Glutamatergic neuron (in vitro differentiated cells): Measurements from ENCODE around the gene LRRN2. TPM values are rescaled to one million over a fixed set of nuclear protein-coding genes. Genes with fewer than 3 reads are reported as not detected.

ENCODE experiments used
- DNase-seq: peaks from one replicate; pipeline ENCODE4 v3.0.0; 2022
- H3K27ac Mint-ChIP-seq: one replicate; pipeline ENCODE4 v1.8.0; 2020; ENCODE audit warnings: mild to moderate bottlenecking, mixed read lengths, inconsistent platforms; ENCODE audit not compliant: unreplicated experiment
- H3K27me3 Mint-ChIP-seq: one replicate; pipeline ENCODE4 v1.8.0; 2020; ENCODE audit warnings: mild to moderate bottlenecking, moderate library complexity, mixed read lengths, inconsistent platforms; ENCODE audit not compliant: unreplicated experiment
- H3K36me3 Mint-ChIP-seq: one replicate; pipeline ENCODE4 v1.8.0; 2020; ENCODE audit warnings: mild to moderate bottlenecking, mixed read lengths, inconsistent platforms; ENCODE audit not compliant: unreplicated experiment
- H3K4me1 Mint-ChIP-seq: one replicate; pipeline ENCODE4 v1.8.0; 2020; ENCODE audit warnings: mild to moderate bottlenecking, low read depth, mixed read lengths, inconsistent platforms; ENCODE audit not compliant: unreplicated experiment
- H3K4me3 Mint-ChIP-seq: one replicate; pipeline ENCODE4 v1.8.0; 2020; ENCODE audit warnings: mild to moderate bottlenecking, mixed read lengths, inconsistent platforms; ENCODE audit not compliant: unreplicated experiment
- H3K9me3 Mint-ChIP-seq: one replicate; pipeline ENCODE4 v1.8.0; 2020; ENCODE audit warnings: mild to moderate bottlenecking, moderate library complexity, mixed read lengths, inconsistent platforms; ENCODE audit not compliant: unreplicated experiment
- total RNA-seq: library from RNA; stranded (reverse); fragmentation: NEBNext Ultra II Directional; extraction: Animal tissue kit (Norgen Biotek cat#: 25700); gene quantifications from one replicate; pipeline ENCODE4 v1.2.1, GENCODE V29; 2021; ENCODE audit not compliant: unreplicated experiment
- TF ChIP-seq, protein P1 (sequence below): fragments of 200-600 bp; sonication (generic); IDR thresholded peaks from one replicate; pipeline ENCODE4 v1.5.0; 2021; ENCODE audit not compliant: partially characterized antibody, unreplicated experiment

LRRN2 gene
- total RNA-seq, 1 donor from 2014 or later: 6.9 TPM

DNA sequence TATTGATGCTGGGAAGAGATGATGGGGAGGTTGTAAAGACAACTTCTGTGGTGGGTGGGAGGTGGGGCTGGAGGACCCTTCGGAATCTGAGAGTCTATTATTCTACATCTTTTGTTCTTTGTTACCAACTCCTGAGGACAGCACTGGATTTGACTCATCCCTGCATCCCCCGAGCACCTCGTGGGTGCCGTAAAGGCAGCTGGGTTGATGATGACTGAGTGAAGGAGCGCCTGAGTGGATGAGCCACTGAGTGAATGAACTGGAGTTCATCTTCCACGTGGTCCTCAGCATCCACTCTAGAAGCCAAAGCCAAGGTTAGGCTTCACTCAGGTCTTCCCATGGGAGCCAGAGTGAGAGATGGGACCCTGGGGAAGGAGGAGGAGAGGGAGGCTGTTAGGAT lies 77.6 kb downstream of the LRRN2 start:
- Mint-ChIP-seq H3K9me3 (peaks cover 6% of the 10 kb centered on the region), H3K36me3 (peaks cover 6% of the 10 kb centered on the region), H3K4me3 (no peak overlapping the region), H3K27me3 (no peaks in the 10 kb centered on the region), H3K4me1 (peaks cover 7% of the 10 kb centered on the region), H3K27ac (no peak overlapping the region)
- TF ChIP-seq, protein P1, sequence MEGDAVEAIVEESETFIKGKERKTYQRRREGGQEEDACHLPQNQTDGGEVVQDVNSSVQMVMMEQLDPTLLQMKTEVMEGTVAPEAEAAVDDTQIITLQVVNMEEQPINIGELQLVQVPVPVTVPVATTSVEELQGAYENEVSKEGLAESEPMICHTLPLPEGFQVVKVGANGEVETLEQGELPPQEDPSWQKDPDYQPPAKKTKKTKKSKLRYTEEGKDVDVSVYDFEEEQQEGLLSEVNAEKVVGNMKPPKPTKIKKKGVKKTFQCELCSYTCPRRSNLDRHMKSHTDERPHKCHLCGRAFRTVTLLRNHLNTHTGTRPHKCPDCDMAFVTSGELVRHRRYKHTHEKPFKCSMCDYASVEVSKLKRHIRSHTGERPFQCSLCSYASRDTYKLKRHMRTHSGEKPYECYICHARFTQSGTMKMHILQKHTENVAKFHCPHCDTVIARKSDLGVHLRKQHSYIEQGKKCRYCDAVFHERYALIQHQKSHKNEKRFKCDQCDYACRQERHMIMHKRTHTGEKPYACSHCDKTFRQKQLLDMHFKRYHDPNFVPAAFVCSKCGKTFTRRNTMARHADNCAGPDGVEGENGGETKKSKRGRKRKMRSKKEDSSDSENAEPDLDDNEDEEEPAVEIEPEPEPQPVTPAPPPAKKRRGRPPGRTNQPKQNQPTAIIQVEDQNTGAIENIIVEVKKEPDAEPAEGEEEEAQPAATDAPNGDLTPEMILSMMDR: no peak
- no peak for DNase-seq

DNA sequence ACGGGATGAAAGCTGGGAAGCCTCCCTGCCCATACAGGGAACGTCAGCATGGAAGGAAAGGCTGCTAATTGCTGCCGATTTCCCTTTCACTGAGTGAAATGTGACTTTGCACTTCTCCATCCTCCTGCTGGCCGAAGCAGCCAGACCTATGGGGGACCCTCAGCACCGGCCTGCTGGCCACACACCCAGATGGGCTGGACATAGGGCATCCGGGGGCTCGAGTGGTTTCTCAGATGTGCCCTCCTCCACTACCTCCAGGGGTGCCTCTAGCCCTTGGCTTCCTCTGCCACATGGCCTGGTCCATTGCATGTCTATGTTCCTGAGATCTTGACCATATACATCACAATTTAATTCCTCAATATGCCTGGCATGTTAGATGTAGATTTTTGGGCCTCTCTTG lies 79.7 kb downstream of the LRRN2 start:
- Mint-ChIP-seq H3K9me3 (peaks cover 7% of the 10 kb centered on the region), H3K27ac (no peak overlapping the region), H3K36me3 (peaks cover 6% of the 10 kb centered on the region), H3K4me3 (no peak overlapping the region), H3K27me3 (no peaks in the 10 kb centered on the region), H3K4me1 (peaks cover 22% of the 10 kb centered on the region)
- no peak for DNase-seq
- TF ChIP-seq, protein P1: no peak

DNA sequence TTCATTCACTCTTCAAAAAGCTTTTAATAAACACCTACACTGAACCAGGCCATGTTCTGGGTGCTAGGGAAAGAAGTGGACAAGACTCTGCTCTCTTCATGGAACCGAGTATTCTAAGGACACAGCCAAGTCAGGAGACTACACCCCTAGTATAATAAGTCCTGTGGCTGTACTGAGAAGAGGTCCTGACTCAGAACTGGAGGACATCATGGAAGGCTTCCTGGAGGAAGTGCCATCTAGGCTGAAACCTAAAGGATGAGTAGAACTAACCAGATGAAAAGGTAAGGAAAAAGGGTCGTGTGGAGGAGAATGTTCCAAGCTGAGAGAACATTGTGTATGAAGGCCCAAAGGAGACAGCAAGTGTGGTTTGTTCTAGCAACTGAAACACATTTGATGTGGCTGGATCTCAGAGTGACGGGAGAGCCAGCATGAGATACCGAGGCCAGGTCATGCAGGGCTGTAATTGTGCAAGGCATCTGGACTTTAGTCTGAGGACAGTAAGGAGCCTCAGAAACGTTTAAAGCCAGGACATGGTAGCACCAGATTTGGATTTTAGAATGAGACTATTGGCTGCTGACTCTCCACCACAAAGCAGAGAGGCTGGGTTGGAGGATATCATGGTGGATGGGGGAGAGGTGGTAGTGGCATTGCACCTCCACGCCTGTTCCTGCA lies 82.5 kb downstream of the LRRN2 start:
- TF ChIP-seq, protein P1: no peak
- DNase-seq: no peak
- Mint-ChIP-seq H3K4me3 (no peak overlapping the region), H3K36me3 (peaks cover 6% of the 10 kb centered on the region), H3K27me3 (no peaks in the 10 kb centered on the region), H3K27ac (no peak overlapping the region), H3K4me1 (peaks cover 30% of the 10 kb centered on the region), H3K9me3 (peaks cover 6% of the 10 kb centered on the region)

DNA sequence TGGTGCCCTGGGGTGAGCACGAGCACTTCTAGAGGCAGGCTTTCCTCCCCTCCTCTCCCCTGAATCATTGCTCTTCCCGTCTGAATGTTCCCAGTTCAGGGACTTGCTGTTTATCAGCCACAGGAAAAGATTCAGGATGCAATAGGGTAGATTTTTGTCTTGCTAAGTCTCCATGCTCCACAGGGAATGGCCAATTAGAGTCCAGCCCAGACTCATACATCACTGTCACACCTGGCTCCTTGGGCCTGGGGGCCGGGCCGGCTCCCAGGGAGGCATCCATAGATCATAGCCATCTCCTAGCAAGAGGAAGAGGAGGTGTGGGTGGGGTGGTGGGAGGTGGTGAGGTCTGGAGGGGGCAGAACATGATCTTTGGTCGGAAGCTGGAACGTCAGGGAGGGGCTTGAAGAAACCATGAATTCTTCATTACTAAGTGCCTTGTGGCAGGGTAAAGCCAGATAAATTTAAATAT lies 83.4 kb downstream of the LRRN2 start:
- H3K27me3 Mint-ChIP-seq: no peaks in the 10 kb centered on the region
- TF ChIP-seq, protein P1: no peak
- peaks cover 24% of the 10 kb centered on the region for H3K4me1 Mint-ChIP-seq
- H3K9me3 Mint-ChIP-seq: peaks cover 2% of the 10 kb centered on the region
- peak overlapping the region; percentile 52 for H3K27ac Mint-ChIP-seq
- H3K36me3 Mint-ChIP-seq: no peaks in the 10 kb centered on the region
- no peak overlapping the region for H3K4me3 Mint-ChIP-seq
- no peak for DNase-seq

DNA sequence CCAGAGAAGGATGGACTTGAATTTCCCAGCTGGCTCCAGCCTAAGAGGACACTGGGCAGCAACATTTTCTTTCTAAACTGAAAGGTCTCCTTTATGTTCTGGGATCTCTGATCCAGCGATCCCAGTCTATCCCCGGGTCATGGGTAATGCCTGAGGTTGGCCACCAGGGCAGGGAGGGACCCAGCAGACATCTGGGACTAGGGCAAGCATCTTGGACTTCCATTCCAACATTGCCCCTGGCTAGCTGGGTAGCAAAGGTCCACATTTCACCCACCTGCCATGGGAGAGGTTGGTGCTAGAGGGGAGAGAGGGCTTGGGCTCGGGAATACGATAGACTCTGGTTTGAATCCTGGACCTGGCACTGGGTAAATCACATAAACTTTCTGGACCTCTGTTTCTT lies 84.6 kb downstream of the LRRN2 start:
- TF ChIP-seq, protein P1: peak; percentile 40
- H3K27me3 Mint-ChIP-seq: no peaks in the 10 kb centered on the region
- H3K4me3 Mint-ChIP-seq: no peak overlapping the region
- H3K4me1 Mint-ChIP-seq: peaks cover 24% of the 10 kb centered on the region
- no peaks in the 10 kb centered on the region for H3K36me3 Mint-ChIP-seq
- no peak overlapping the region for H3K27ac Mint-ChIP-seq
- no peak for DNase-seq
- peaks cover 2% of the 10 kb centered on the region for H3K9me3 Mint-ChIP-seq
